Measurements from ENCODE around the gene CLVS2. TPM values are rescaled to one million over a fixed set of nuclear protein-coding genes. Genes with fewer than 3 reads are reported as not detected.

Gene CLVS2, protein sequence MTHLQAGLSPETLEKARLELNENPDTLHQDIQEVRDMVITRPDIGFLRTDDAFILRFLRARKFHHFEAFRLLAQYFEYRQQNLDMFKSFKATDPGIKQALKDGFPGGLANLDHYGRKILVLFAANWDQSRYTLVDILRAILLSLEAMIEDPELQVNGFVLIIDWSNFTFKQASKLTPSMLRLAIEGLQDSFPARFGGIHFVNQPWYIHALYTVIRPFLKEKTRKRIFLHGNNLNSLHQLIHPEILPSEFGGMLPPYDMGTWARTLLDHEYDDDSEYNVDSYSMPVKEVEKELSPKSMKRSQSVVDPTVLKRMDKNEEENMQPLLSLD
- total RNA-seq (0.03 and 0.04 TPM in 2 replicates), polyA plus RNA-seq (not detected in 2 replicates)

DNA sequence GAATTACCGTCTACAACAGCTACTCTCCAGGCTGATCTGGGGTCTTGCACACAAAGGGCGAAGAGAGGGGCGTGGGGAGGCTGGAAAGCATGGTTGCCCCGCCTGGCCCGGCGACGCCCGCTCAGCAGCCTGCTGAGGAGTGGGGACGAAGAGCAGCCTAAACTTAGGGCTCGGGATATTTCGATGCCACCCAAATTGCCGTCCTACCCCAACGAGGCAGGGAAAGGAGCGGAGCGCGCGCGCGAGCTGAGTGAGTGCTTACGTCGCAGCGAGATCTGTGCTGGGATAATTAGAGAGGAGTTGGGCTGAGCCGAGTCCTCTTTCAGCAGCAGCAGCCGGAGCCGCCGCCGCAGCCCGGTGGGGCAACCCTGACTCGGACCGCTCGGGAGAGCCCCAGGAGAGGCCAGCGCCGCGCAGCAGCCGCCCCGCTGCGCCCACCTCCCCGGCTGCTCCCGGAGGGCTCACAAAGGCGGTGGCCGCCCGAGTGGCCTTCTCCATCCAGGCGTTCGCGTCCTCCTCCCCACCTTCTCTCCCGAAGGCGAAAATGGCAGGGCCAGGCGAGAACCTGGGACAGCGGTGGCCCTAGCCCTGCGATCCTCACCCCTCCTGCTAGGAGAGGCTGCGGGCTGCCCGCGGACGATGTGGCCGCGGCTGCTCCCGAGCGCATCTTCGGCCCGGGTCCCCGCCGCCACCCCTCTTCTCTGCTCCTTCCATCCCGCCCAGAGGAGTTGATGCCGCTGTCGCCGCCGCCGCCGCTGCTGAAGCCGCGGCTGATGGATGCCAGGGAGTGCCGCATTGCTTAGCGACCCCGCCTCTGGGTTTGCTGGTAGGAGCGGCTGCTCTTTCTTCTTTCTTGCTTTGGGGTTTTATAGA lies at the start of gene CLVS2:
Gene CLVS2, plus strand, starts transcription at position 315 of the 873 bp plus-strand sequence. CDS start 1,543 bp downstream, outside the sequence.
- Histone ChIP-seq H3K4me3 (peak within 1 kb of the TSS; percentile 34), H3K36me3 (no peaks in the 10 kb centered on the region), H3K4me1 (ENCODE audit: low read depth) (no peaks in the 10 kb centered on the region), H3K9me3 (ENCODE audit: low read depth) (no peaks in the 10 kb centered on the region), H3K27me3 (peaks cover 85% of the 10 kb centered on the region), H3K27ac (no peak within 1 kb of the TSS)
- DNase-seq (ENCODE audit: low read depth in 1 of 2, low spot score in 1 of 2): peak; percentile 37 to 68
- TF ChIP-seq, protein P1, sequence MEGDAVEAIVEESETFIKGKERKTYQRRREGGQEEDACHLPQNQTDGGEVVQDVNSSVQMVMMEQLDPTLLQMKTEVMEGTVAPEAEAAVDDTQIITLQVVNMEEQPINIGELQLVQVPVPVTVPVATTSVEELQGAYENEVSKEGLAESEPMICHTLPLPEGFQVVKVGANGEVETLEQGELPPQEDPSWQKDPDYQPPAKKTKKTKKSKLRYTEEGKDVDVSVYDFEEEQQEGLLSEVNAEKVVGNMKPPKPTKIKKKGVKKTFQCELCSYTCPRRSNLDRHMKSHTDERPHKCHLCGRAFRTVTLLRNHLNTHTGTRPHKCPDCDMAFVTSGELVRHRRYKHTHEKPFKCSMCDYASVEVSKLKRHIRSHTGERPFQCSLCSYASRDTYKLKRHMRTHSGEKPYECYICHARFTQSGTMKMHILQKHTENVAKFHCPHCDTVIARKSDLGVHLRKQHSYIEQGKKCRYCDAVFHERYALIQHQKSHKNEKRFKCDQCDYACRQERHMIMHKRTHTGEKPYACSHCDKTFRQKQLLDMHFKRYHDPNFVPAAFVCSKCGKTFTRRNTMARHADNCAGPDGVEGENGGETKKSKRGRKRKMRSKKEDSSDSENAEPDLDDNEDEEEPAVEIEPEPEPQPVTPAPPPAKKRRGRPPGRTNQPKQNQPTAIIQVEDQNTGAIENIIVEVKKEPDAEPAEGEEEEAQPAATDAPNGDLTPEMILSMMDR (IDR thresholded peaks at IDR 0.05; ENCODE audit: low read depth, low read length): no peak

DNA sequence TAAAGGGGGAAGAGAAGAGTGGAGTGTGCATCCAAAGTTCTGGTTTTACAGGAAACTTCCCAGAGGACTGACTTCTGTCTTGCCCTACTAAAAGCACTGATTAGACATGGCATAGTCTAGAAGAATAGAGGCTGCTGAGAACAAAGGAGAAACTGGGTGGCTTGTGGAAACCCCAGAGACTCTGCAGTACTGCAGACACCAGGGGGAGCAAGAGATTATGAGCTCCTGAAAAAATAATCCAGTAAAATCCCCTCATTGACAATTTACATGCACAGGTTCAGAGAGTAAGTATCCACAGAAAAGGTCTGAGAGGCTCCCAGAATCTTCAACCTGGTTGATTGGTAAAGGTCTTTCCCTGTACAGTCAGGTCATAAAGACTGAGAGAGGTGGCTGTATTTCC lies 48.7 kb upstream of the CLVS2 start:
- Histone ChIP-seq H3K4me3 (no peak overlapping the region), H3K27me3 (no peaks in the 10 kb centered on the region), H3K9me3 (ENCODE audit: low read depth) (no peaks in the 10 kb centered on the region), H3K36me3 (no peaks in the 10 kb centered on the region), H3K4me1 (ENCODE audit: low read depth) (no peaks in the 10 kb centered on the region), H3K27ac (no peak overlapping the region)
- peak in 1 of 2 donors; percentile 58 for DNase-seq (ENCODE audit: low read depth in 1 of 2, low spot score in 1 of 2)
- TF ChIP-seq, protein P1 (IDR thresholded peaks at IDR 0.05; ENCODE audit: low read depth, low read length): peak; percentile 4

DNA sequence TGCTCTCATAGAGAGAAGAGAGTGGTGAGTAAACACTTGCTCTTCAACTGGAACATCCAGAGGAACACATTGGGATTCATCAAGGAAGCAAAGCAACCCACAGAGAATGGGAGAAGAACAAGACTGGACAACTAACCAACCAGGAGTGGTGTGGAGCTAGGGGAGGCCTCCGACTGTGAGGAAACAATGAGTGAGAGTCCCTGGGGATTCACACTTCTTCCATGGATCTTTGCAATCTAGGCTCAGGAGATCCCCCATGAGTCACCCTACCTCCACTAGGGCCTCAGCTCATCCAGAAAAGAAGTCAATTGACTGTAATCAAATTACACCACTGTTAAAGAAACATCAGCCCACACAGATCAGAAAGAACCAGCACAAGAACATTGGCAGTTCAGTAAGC lies 42.3 kb upstream of the CLVS2 start:
- Histone ChIP-seq H3K27me3 (no peaks in the 10 kb centered on the region), H3K4me1 (ENCODE audit: low read depth) (no peaks in the 10 kb centered on the region), H3K27ac (no peak overlapping the region), H3K4me3 (no peak overlapping the region), H3K9me3 (ENCODE audit: low read depth) (no peaks in the 10 kb centered on the region), H3K36me3 (no peaks in the 10 kb centered on the region)
- DNase-seq (ENCODE audit: low read depth in 1 of 2, low spot score in 1 of 2): no peak
- TF ChIP-seq, protein P1 (IDR thresholded peaks at IDR 0.05; ENCODE audit: low read depth, low read length): no peak

DNA sequence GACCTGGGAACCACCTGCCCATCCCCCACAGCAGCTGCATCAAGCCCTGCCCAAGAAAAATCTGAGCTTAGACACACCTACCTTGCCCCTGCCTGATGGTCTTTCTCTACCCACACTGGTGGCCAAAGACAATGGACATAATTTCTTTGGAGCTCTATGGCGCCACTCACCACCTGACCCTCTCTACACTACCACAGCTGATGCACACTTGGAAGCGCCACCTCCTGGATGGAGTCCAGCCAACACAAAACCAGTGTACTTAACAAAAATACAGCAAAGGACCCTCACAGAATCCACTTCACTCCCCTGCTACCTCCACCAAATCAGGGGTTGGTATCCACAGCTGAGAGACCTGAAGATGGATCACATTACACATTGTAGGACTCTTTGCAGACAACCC lies 39.7 kb upstream of the CLVS2 start:
- Histone ChIP-seq H3K4me1 (ENCODE audit: low read depth) (no peaks in the 10 kb centered on the region), H3K4me3 (no peak overlapping the region), H3K9me3 (ENCODE audit: low read depth) (no peaks in the 10 kb centered on the region), H3K27me3 (no peaks in the 10 kb centered on the region), H3K27ac (no peak overlapping the region), H3K36me3 (no peaks in the 10 kb centered on the region)
- no peak for DNase-seq (ENCODE audit: low read depth in 1 of 2, low spot score in 1 of 2)
- TF ChIP-seq, protein P1 (IDR thresholded peaks at IDR 0.05; ENCODE audit: low read depth, low read length): no peak

DNA sequence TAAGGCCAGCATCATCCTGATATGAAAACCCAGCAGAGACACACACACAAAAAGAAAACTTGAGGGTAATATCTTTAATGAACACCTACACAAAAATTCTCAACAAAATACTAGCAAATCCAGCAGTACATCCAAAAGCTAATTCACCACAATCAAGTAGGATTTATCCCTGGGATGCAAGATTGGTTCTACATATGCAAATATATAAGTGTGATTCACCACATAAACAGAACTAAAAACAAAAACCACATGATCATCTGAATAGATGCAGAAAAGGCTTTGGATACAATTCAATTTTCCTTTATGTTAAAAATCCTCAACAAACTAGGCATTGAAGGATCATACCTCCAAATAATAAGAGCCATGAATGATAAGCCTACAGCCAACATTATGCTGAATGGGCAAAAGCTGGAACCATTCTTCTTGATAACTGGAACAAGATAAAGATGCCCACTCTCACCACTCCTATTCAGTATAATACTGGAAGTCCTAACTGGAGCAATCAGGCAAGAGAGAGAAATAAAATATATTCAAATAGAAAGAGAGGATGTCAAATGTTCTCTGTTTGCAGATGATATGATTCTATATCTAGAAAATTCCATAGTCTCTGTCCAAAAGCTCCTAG lies 33.9 kb upstream of the CLVS2 start:
- H3K27me3 ChIP-seq: no peaks in the 10 kb centered on the region
- no peak overlapping the region for H3K4me3 ChIP-seq
- DNase-seq (ENCODE audit: low read depth in 1 of 2, low spot score in 1 of 2): no peak
- H3K9me3 ChIP-seq (ENCODE audit: low read depth): no peaks in the 10 kb centered on the region
- TF ChIP-seq, protein P1 (IDR thresholded peaks at IDR 0.05; ENCODE audit: low read depth, low read length): no peak
- no peaks in the 10 kb centered on the region for H3K4me1 ChIP-seq (ENCODE audit: low read depth)
- no peaks in the 10 kb centered on the region for H3K36me3 ChIP-seq
- H3K27ac ChIP-seq: no peak overlapping the region

All from cardiac muscle cell (in vitro differentiated cells and primary cell).